Naive thymus-derived CD4-positive, alpha-beta T cell (primary cell): ENCODE results near the gene CMYA5. TPM values are rescaled to one million over a fixed set of nuclear protein-coding genes. Genes with fewer than 3 reads are reported as not detected.

Experiments used
- ATAC-seq: fragments of 150-1000 bp; cut with Tn5 transposase; 2 replicates; pipeline ENCODE4 v1.10.0; 2021; ENCODE audit warnings: mild to moderate bottlenecking, moderate library complexity
- CTCF ChIA-PET: fragments of 350-600 bp; sonication (Branson Sonifier 250); formaldehyde crosslinking; loops from one replicate; lab custom pipeline; 2021; ENCODE audit warnings: antibody characterized with exemption; lab: Charles Lee
- POLR2A ChIA-PET: fragments of 350-600 bp; sonication (Branson Sonifier 250); formaldehyde crosslinking; loops from one replicate; lab custom pipeline; 2021; ENCODE audit warnings: antibody characterized with exemption, inconsistent platforms; lab: Charles Lee
- DNase-seq, 9 donors: peaks; one replicate each; pipeline versions ENCODE4 v3.0.0 to v3.0.0-alpha.2; 2020 to 2022; ENCODE audit warnings: mixed read lengths in 1 of 9
- H3K27ac ChIP-seq: one replicate; pipeline ENCODE4 v1.7.0; 2013; ENCODE audit warnings: mild to moderate bottlenecking, low read depth, low read length, moderate library complexity
- H3K27me3 ChIP-seq, 2 donors: one replicate each; pipeline ENCODE4 v1.7.0; 2013; ENCODE audit warnings: low read length in 2 of 2, mild to moderate bottlenecking in 2 of 2, moderate library complexity in 2 of 2; ENCODE audit not compliant: control insufficient read depth in 2 of 2, insufficient read depth in 2 of 2
- H3K36me3 ChIP-seq, 3 experiments: 1 replicate in 2 of 3; 2 replicates in 1 of 3; pipeline ENCODE4 v1.7.0; 2013; ENCODE audit warnings: low read length in 3 of 3, mild to moderate bottlenecking in 3 of 3, moderate library complexity in 1 of 3; ENCODE audit not compliant: insufficient read depth in 3 of 3, control insufficient read depth in 2 of 3
- H3K4me1 ChIP-seq, 2 donors: one replicate each; pipeline ENCODE4 v1.7.0; 2013; ENCODE audit warnings: low read length in 2 of 2, mild to moderate bottlenecking in 2 of 2, moderate library complexity in 1 of 2; ENCODE audit not compliant: control insufficient read depth in 2 of 2, insufficient read depth in 2 of 2
- H3K4me3 ChIP-seq: 2 replicates; pipeline ENCODE4 v1.7.0; 2013; ENCODE audit warnings: mild to moderate bottlenecking, low read length
- H3K9me3 ChIP-seq, 3 experiments: 1 replicate in 2 of 3; 2 replicates in 1 of 3; pipeline ENCODE4 v1.7.0; 2013; ENCODE audit warnings: low read length in 3 of 3; ENCODE audit not compliant: control insufficient read depth in 2 of 3
- H3K27ac Mint-ChIP-seq, 9 donors: one replicate each; pipeline ENCODE4 v1.8.0; 2020 to 2022; ENCODE audit warnings: mixed read lengths in 9 of 9, mild to moderate bottlenecking in 8 of 9, moderate library complexity in 5 of 9, inconsistent platforms in 2 of 9
- H3K27me3 Mint-ChIP-seq, 5 donors: one replicate each; pipeline ENCODE4 v1.8.0; 2021 to 2022; ENCODE audit warnings: mixed read lengths in 5 of 5, mild to moderate bottlenecking in 1 of 5
- H3K36me3 Mint-ChIP-seq, 5 donors: one replicate each; pipeline ENCODE4 v1.8.0; 2020 to 2022; ENCODE audit warnings: mixed read lengths in 5 of 5, mild to moderate bottlenecking in 3 of 5, inconsistent platforms in 1 of 5
- H3K4me1 Mint-ChIP-seq, 7 donors: one replicate each; pipeline ENCODE4 v1.8.0; 2020 to 2022; ENCODE audit warnings: mixed read lengths in 7 of 7, mild to moderate bottlenecking in 3 of 7, inconsistent platforms in 1 of 7
- H3K4me3 Mint-ChIP-seq, 10 donors: one replicate each; pipeline ENCODE4 v1.8.0; 2020 to 2022; ENCODE audit warnings: mild to moderate bottlenecking in 10 of 10, mixed read lengths in 10 of 10, moderate library complexity in 6 of 10, inconsistent platforms in 2 of 10
- H3K9me3 Mint-ChIP-seq, 11 donors: one replicate each; pipeline ENCODE4 v1.8.0; 2020 to 2022; ENCODE audit warnings: mixed read lengths in 11 of 11, mild to moderate bottlenecking in 4 of 11, inconsistent platforms in 1 of 11, moderate library complexity in 1 of 11
- intact Hi-C, 2 donors: fragments of 100-400 bp; cut with micrococcal nuclease; formaldehyde crosslinking; loops; one replicate each; pipeline ENCODE4 v1.15.1; 2023
- polyA plus RNA-seq, 2 donors: library from polyadenylated mRNA; unstranded; fragments of 300-500 nt; fragmentation: Illumina TruSeq; gene quantifications; one replicate each; pipeline ENCODE4 v1.2.3, GENCODE V29; 2021
- total RNA-seq, 6 experiments: library from RNA in 5 of 6; stranded (reverse) in 5 of 6; gene quantifications; 1 replicate in 5 of 6; 2 replicates in 1 of 6; pipeline ENCODE4 v1.2.3 and lab custom pipeline; 2021 to 2026

The CMYA5 gene
- total and polyA plus RNA-seq, 7 experiments from 2014 or later = 0.08 to 0.27 (median 0.14) TPM; not detected in 1

GRCh38 chr5:79792463-79792862, 102.8 kb downstream of the CMYA5 start:
- Histone ChIP-seq H3K9me3 (no peaks in the 10 kb centered on the region), H3K27me3 (no peaks in the 10 kb centered on the region), H3K27ac (no peak overlapping the region), H3K4me3 (no peak overlapping the region), H3K36me3 (no peaks in the 10 kb centered on the region), H3K4me1 (no peaks in the 10 kb centered on the region)
- H3K9me3 Mint-ChIP-seq = peaks cover 0 to 13% (median 0%) of the 10 kb centered on the region in 11 donors
- H3K27me3 Mint-ChIP-seq = peaks cover 0 to 12% (median 0%) of the 10 kb centered on the region in 5 donors
- H3K4me1 Mint-ChIP-seq = peaks cover 0 to 1% (median 0%) of the 10 kb centered on the region in 7 donors
- intact Hi-C loops = loop anchor here in 1 of 2 donors (5.0 kb wide), 1 partner anchor 800 kb away; no protein-coding TSS in a partner anchor
- ChIA-PET POLR2A (no interaction called here), CTCF (no interaction called here)
- no peak overlapping the region for H3K4me3 Mint-ChIP-seq
- peaks cover 0 to 8% (median 4%) of the 10 kb centered on the region in 5 donors for H3K36me3 Mint-ChIP-seq
- no peak for ATAC-seq
- no peak overlapping the region for H3K27ac Mint-ChIP-seq
- no peak for DNase-seq

GRCh38 chr5:79793304-79793703, 103.7 kb downstream of the CMYA5 start:
- no peak overlapping the region for H3K4me3 Mint-ChIP-seq
- DNase-seq (no peak), ATAC-seq (no peak)
- no peak overlapping the region for H3K27ac Mint-ChIP-seq
- peaks cover 0 to 9% (median 0%) of the 10 kb centered on the region in 11 donors for H3K9me3 Mint-ChIP-seq
- no peak overlapping the region for H3K4me3 ChIP-seq
- H3K27me3 ChIP-seq = no peaks in the 10 kb centered on the region
- peaks cover 0 to 8% (median 4%) of the 10 kb centered on the region in 5 donors for H3K36me3 Mint-ChIP-seq
- H3K27me3 Mint-ChIP-seq = peaks cover 0 to 10% (median 0%) of the 10 kb centered on the region in 5 donors
- no peak overlapping the region for H3K27ac ChIP-seq
- no peaks in the 10 kb centered on the region for H3K4me1 ChIP-seq
- intact Hi-C loops = loop anchor here in 1 of 2 donors (5.0 kb wide), 1 partner anchor 799 kb away; no protein-coding TSS in a partner anchor
- no peaks in the 10 kb centered on the region for H3K9me3 ChIP-seq
- POLR2A ChIA-PET = no interaction called here
- CTCF ChIA-PET = no interaction called here
- H3K36me3 ChIP-seq = no peaks in the 10 kb centered on the region
- peaks cover 0 to 1% (median 0%) of the 10 kb centered on the region in 7 donors for H3K4me1 Mint-ChIP-seq

GRCh38 chr5:79793722-79794121, 104.1 kb downstream of the CMYA5 start:
- Histone ChIP-seq H3K9me3 (no peaks in the 10 kb centered on the region), H3K4me1 (no peaks in the 10 kb centered on the region), H3K36me3 (no peaks in the 10 kb centered on the region), H3K4me3 (no peak overlapping the region), H3K27ac (no peak overlapping the region), H3K27me3 (no peaks in the 10 kb centered on the region)
- peaks cover 0 to 8% (median 4%) of the 10 kb centered on the region in 5 donors for H3K36me3 Mint-ChIP-seq
- H3K4me3 Mint-ChIP-seq = no peak overlapping the region
- POLR2A ChIA-PET = no interaction called here
- CTCF ChIA-PET = no interaction called here
- H3K9me3 Mint-ChIP-seq = peaks cover 0 to 5% (median 0%) of the 10 kb centered on the region in 11 donors
- no peak overlapping the region for H3K27ac Mint-ChIP-seq
- peaks cover 0 to 10% (median 0%) of the 10 kb centered on the region in 5 donors for H3K27me3 Mint-ChIP-seq
- peaks cover 0 to 1% (median 0%) of the 10 kb centered on the region in 7 donors for H3K4me1 Mint-ChIP-seq
- DNase-seq (no peak), ATAC-seq (no peak)
- intact Hi-C loops = loop anchor here in 1 of 2 donors (5.0 kb wide), 1 partner anchor 799 kb away; no protein-coding TSS in a partner anchor

- Mint-ChIP-seq H3K4me1 (peaks cover 0 to 1% (median 0%) of the 10 kb centered on the region in 7 donors), H3K27me3 (peaks cover 0 to 10% (median 0%) of the 10 kb centered on the region in 5 donors), H3K27ac (no peak overlapping the region), H3K9me3 (peaks cover 0 to 1% (median 0%) of the 10 kb centered on the region in 11 donors), H3K36me3 (peaks cover 0 to 4% (median 0%) of the 10 kb centered on the region in 5 donors), H3K4me3 (no peak overlapping the region)
- DNase-seq (no peak), ATAC-seq (no peak)
- no peaks in the 10 kb centered on the region for H3K36me3 ChIP-seq
- no peaks in the 10 kb centered on the region for H3K9me3 ChIP-seq
- no peaks in the 10 kb centered on the region for H3K4me1 ChIP-seq
- H3K27me3 ChIP-seq = no peaks in the 10 kb centered on the region
- CTCF ChIA-PET = no interaction called here
- H3K27ac ChIP-seq = no peak overlapping the region
- intact Hi-C loops = loop anchor here in 1 of 2 donors (5.0 kb wide), 1 partner anchor 798 kb away; no protein-coding TSS in a partner anchor
- POLR2A ChIA-PET = no interaction called here
- H3K4me3 ChIP-seq = no peak overlapping the region
These were observed 104.7 kb downstream of the CMYA5 start for GRCh38 chr5:79794347-79794746.

GRCh38 chr5:79795764-79796398, 106.2 kb downstream of the CMYA5 start:
- Mint-ChIP-seq H3K27me3 (peaks cover 0 to 6% (median 0%) of the 10 kb centered on the region in 5 donors), H3K9me3 (peaks cover 0 to 1% (median 0%) of the 10 kb centered on the region in 11 donors), H3K4me1 (peaks cover 0 to 3% (median 1%) of the 10 kb centered on the region in 7 donors), H3K27ac (no peak overlapping the region), H3K4me3 (no peak overlapping the region), H3K36me3 (peaks cover 0 to 4% (median under 1%) of the 10 kb centered on the region in 5 donors)
- Histone ChIP-seq H3K9me3 (no peaks in the 10 kb centered on the region), H3K27me3 (no peaks in the 10 kb centered on the region), H3K4me3 (no peak overlapping the region), H3K4me1 (peaks cover 0 to 2% of the 10 kb centered on the region in 2 donors), H3K27ac (no peak overlapping the region), H3K36me3 (no peaks in the 10 kb centered on the region)
- ChIA-PET POLR2A (no interaction called here), CTCF (no interaction called here)
- ATAC-seq (no peak), DNase-seq (no peak)
- intact Hi-C loops = no loop called here

GRCh38 chr5:79798893-79799590, 109.4 kb downstream of the CMYA5 start:
- Mint-ChIP-seq H3K27ac (no peak overlapping the region), H3K4me1 (peaks cover 13 to 28% (median 21%) of the 10 kb centered on the region in 7 donors), H3K36me3 (peaks cover 0 to 8% (median 0%) of the 10 kb centered on the region in 5 donors), H3K9me3 (peaks cover 0 to 2% (median 0%) of the 10 kb centered on the region in 11 donors), H3K4me3 (no peak overlapping the region), H3K27me3 (peaks cover 0 to 5% (median 0%) of the 10 kb centered on the region in 5 donors)
- ATAC-seq (no peak), DNase-seq (no peak)
- intact Hi-C loops = no loop called here
- ChIA-PET POLR2A (no interaction called here), CTCF (no interaction called here)
- no peaks in the 10 kb centered on the region for H3K27me3 ChIP-seq
- H3K36me3 ChIP-seq = no peaks in the 10 kb centered on the region
- no peak overlapping the region for H3K27ac ChIP-seq
- H3K4me1 ChIP-seq = peaks cover 0 to 11% of the 10 kb centered on the region in 2 donors
- no peak overlapping the region for H3K4me3 ChIP-seq
- no peaks in the 10 kb centered on the region for H3K9me3 ChIP-seq
